GM19351 (cell line): Measurements from ENCODE around the gene DHODH.
"Not testable (repeated sequence)": the region's sequence is repeated elsewhere in the genome, so short reads cannot be mapped to it uniquely, and the experiment has no call there.

ENCODE experiments used
- ATAC-seq: cut with Tn5 transposase; IDR thresholded peaks from one replicate; pipeline ENCODE4 v1.9.1; 2021; ENCODE audit warnings: mild to moderate bottlenecking, moderate library complexity; ENCODE audit not compliant: unreplicated experiment

The DHODH gene

GRCh38 chr16:72050769-72051464 lies 42.4 kb downstream of the DHODH start:
- ATAC-seq: no peak

- no peak for ATAC-seq
Measured at GRCh38 chr16:72051818-72052217, 43.3 kb downstream of the DHODH start.

GRCh38 chr16:72054254-72054847 lies 45.8 kb downstream of the DHODH start, which contains the start of gene HP:
Gene HP, plus strand, starts transcription at chr16:72054505. Its CDS starts 148 bp downstream, at chr16:72054653.
- ATAC-seq: not testable (repeated sequence)

- ATAC-seq: no peak
Measured at GRCh38 chr16:72055911-72056310, 47.4 kb downstream of the DHODH start.

- not testable (repeated sequence) for ATAC-seq
Measured at GRCh38 chr16:72057313-72057712, 48.8 kb downstream of the DHODH start.

GRCh38 chr16:72059060-72059459 lies 50.5 kb downstream of the DHODH start:
- ATAC-seq: not testable (repeated sequence)

GRCh38 chr16:72060405-72060804 lies 51.9 kb downstream of the DHODH start:
- ATAC-seq: no peak

- ATAC-seq: no peak
Measured at GRCh38 chr16:72061564-72061963, 53.0 kb downstream of the DHODH start.

- no peak for ATAC-seq
Measured at GRCh38 chr16:72064361-72064894, 55.9 kb downstream of the DHODH start.

GRCh38 chr16:72066747-72067146 lies 58.2 kb downstream of the DHODH start:
- no peak for ATAC-seq

- no peak for ATAC-seq
Measured at GRCh38 chr16:72068930-72069329, 60.4 kb downstream of the DHODH start.

- ATAC-seq: no peak
Measured at GRCh38 chr16:72072514-72073342, 64.2 kb downstream of the DHODH start.

GRCh38 chr16:72073560-72074230 lies 65.2 kb downstream of the DHODH start:
- no peak for ATAC-seq

GRCh38 chr16:72075067-72075466 lies 66.5 kb downstream of the DHODH start:
- ATAC-seq: not testable (repeated sequence)
